GM21529 (cell line): ENCODE data around the gene GNAT3.

Experiments
- ATAC-seq: cut with Tn5 transposase; IDR thresholded peaks from one replicate; pipeline ENCODE4 v1.9.1; 2021; ENCODE audit not compliant: unreplicated experiment

The GNAT3 gene

GRCh38 chr7:80467069-80467468 is 44.8 kb downstream of the GNAT3 start:
- no peak for ATAC-seq

- ATAC-seq, result no peak
Measured at GRCh38 chr7:80466636-80467035, 45.2 kb downstream of the GNAT3 start.

GRCh38 chr7:80464211-80464610 is 47.7 kb downstream of the GNAT3 start:
- no peak for ATAC-seq

DNA sequence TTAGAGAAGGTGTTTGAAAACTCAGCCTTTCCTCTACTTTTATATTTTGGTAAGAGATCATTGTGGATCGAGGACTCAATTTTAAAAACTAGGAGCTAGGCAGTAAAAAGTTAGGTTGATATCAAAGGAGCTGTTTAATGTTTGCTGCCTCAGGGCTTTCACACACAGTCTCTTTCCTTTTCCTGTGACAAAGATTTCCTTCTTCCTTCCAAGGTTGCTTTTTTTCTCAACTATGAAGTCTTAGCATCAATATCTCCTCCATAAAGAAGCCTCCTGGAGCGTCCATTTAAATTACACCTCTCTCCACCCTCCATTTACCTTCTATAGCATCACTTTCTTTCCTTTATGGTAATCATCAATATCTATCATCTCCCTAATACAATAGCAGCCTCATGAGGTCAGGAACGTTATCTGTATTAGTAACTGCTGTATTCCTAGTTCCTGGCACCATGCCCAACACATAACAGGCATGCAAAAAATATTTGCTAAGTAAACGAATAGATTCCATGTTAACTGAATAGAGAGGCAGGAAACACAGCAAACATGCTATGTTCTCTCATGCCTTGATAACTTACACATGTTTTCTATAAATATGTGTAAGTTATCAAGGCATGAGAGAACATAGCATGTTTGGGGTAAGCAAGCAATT is 48.5 kb downstream of the GNAT3 start:
- ATAC-seq, result no peak

- ATAC-seq, result no peak
Measured at GRCh38 chr7:80460857-80461256, 51.0 kb downstream of the GNAT3 start.

- no peak for ATAC-seq
Measured at GRCh38 chr7:80459776-80460510, 51.9 kb downstream of the GNAT3 start.

DNA sequence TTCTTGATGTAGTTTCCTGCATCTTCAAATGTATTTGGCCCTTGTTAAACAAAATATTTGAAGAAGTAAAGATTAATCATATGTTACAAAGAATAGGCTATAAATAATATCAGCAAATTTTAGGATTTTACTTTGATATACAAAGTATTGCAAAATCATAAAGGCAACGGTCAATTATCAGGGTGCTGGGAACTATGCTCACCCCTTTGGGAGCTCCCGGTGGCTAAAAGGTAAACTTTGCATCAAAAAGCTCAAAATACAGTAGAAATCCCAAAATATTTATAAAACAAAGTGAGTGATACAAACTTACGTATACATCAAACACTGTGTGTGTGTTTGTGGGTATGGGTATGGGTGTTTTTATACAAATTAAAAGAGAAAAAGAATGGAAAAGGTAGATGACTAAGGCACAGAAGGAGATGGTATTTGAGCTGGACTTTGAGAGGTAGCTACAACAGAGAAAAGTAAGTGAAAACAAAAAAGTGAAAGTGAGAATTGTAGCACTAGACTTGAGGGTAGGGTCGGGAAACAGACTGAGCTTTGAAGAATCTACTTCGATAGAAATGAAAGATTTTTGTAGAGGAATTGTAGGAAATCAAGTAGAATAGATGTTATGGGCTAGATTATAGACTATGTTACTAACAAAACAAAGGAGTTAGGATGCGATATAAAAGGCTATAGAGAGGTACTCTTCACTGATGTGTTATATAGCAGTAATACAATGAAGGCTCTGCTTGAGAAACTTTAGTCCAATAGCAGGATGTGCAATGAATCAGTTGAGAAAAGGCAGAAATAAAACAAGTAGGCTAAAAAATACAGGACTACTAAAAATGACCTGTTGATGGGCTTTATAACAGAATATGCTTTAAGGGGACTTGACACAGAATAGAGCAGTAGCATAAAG is 52.8 kb downstream of the GNAT3 start:
- ATAC-seq, result no peak

GRCh38 chr7:80453699-80454340 is 58.0 kb downstream of the GNAT3 start:
- no peak for ATAC-seq

DNA sequence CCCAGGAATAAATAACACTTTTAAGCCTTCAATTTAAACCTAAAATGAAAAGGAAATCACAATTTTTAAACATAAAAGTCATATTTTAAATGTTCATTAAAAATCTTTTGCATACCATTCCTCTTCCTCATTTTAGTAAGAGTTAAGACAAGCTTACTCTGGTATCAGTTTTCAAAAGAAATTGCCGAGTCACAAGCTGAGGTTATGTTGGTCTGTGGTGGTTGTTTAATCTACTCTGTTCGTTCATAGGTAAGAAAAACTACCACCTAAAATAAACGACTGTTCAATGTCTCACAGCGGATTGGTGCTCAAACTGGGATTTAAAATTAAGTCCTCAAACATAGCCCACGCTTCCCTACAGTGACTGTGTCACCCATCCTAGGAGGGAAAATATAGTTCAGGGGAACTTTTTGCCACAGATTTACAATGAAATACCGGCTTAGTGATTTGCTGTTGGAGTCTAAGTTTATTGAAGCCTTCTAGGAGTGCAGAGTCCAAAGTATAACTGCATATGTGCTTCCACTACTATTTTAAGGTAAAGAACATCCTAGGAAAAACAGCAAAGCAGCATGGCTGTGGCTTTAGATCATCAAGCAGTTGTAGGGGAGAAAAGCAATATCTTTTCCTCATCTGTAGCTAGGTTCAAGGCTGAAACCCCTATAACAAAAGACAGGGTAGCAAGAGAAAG is 61.1 kb downstream of the GNAT3 start:
- no peak for ATAC-seq

DNA sequence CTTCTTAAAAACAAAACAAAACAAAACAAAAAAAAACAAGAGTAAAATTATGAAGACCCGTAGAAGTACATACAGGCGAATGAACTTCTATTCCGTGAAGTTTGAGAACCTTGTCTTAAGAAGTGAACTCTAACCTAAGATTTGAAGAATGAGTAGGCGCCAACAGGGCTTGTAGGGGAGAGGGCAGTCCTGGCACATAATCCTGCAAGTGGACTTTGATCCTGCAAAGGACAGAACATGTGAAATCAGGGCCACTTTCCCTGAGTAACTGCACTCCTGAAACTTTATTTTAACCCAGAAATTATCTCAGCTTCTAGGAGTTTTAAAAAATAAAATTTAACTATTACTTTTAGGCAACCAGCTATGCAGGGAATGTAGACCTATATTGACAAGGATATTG is 62.0 kb downstream of the GNAT3 start:
- ATAC-seq, result no peak

- no peak for ATAC-seq
Measured at GRCh38 chr7:80445351-80445750, 66.5 kb downstream of the GNAT3 start.

GRCh38 chr7:80444811-80445210 is 67.1 kb downstream of the GNAT3 start:
- no peak for ATAC-seq

- no peak for ATAC-seq
Measured at GRCh38 chr7:80443325-80443724, 68.5 kb downstream of the GNAT3 start.

DNA sequence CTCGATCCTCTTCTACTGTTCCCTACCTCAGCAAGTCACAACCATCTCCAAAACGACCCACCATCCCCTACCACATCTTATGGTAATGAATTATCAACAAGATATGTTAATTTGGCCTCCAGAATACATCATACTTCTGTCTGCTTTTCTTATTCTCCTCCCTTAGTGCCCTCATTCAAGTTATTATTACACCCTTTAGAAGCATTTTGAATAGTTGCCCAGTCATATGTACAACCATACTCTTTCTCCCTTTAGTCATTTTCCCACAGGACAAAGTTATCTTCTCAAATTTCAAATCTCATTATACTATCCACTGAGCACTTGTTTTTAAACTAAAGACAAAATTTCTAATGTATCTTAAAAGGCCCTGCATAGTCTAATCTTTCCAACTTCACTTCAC is 71.0 kb downstream of the GNAT3 start:
- no peak for ATAC-seq

DNA sequence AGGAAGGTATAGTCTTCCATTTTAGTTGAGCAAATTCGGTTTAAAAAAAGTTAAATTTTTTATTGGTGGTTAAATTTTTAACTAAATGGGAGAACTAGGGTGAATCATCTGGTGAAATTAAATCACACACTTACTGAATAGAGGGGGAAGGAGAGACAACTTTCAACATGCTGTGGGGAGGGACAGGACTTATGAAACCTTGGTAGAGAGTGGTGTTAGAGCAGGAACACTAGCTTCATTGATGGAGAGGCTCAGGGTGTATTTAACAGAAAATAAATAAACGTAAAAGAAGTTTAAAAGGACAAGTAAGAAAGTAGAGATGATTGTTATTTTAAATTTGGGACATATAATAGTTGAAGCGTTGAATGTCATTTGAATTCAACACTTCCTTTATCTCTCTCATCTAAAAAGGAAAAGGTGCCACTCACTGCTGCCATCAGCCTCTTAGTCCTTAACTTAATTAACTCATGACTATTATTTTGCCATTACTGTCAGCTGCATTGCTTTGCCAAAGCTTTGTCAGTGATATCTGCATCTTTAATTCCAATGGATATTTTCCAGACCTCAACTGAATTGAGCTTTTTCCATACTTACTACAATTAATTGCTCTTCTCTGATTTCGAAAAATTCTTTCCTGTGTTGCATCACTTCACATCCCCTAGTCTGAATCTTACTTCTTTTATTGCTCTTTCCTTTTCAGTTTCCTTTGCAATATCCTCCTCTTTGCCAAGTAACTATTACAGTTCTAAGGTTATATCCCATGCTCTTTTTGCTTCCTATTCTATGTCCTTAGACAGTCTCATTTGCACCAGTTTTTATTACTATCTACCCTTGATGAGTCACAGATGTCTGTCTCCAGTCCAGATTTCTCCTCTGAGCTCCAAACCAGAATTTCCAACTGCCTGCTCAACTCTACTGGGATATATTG is 71.7 kb downstream of the GNAT3 start:
- ATAC-seq, result no peak

DNA sequence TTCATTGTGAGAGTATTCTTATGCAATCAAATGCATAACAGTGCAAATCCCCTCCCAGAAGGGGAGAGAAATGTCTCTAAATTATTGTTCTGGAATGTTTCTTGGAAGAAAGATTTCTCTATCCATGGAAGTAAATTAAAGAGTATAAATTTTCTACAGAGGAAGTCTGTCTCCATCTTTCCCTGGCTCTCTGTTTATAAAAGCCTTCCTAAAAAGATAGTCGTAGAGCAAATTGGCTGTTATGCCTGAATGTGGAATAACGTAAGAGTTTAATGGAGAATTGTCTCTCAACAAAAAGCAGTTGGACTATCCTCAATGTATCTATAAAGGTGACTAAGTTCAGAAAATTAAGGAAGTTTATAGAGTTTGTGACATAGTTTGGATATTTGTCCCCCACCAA is 76.3 kb downstream of the GNAT3 start:
- ATAC-seq, result no peak

DNA sequence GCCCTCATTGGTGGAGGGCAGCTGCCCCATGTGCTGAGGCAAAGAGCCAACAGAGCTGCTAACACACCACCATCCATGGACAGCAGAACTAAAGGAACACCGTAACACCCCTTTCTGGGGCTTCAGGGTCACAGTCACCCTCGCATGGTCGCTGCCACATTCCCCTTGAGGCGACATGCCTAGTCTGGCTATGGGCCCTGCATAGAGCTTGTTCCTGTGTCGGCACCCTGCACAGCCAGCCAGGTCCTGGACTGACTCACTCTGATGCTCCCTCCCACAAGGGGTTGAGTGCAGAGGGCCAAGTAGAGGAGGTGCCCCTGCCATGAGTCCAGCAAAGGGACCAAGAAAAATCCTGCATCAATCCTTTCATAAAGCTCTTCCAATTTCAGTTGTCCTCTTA is 77.8 kb downstream of the GNAT3 start:
- no peak for ATAC-seq

DNA sequence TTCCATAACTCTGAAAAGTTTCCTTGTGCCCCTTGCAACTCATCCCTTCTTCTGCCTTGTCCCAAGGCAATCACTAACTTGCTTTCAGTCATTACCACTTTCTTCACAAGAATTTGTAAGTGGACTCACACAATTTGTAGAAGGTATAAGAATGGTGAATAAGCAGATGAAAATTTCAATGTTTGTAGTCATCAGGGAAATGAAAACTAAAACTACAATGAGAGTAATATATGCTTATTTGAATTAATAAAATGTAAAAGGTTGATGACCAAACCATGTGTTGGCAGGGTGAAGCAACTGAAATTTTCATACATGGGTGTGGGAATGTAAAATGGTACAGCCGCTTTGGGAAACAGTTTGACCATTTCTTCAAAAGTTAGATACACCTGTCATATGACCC is 79.7 kb downstream of the GNAT3 start:
- ATAC-seq, result no peak

GRCh38 chr7:80429181-80429580 is 82.7 kb downstream of the GNAT3 start:
- ATAC-seq, result no peak
